ENCODE data around the gene SETBP1. TPM values are rescaled to one million over a fixed set of nuclear protein-coding genes. Genes with fewer than 3 reads are reported as not detected.

SETBP1 gene
- total and polyA plus RNA-seq, 2 of the 8 experiments (the other 6 are each of a cell fraction or from before 2014, with no cell fraction given): 2.0 to 6.5 TPM

- TF ChIP-seq CBX8 (IDR thresholded peaks at IDR 0.05; ENCODE audit: borderline replicate concordance, low read depth, low read length) (no peak), TAF7 (optimal IDR thresholded peaks at IDR 0.05; ENCODE audit: borderline replicate concordance, low read depth, low read length) (no peak), MAFK (IDR thresholded peaks at IDR 0.05; ENCODE audit: low read depth, low read length) (no peak), SP4 (IDR thresholded peaks at IDR 0.05; ENCODE audit: low read length) (no peak)
These were observed 300.4 kb downstream of the SETBP1 start (continued) for GRCh38 chr18:44981121-44981520.

Data from H1 (cell line).